KG1 (cell line): ENCODE data around the gene HCFC1.

Experiments used
- DNase-seq: peaks from one replicate; lab custom pipeline; 2025; lab: John Stamatoyannopoulos, UW

Gene HCFC1

GRCh38 chrX:153938226-153938786, 33.3 kb downstream of the HCFC1 start:
- no peak for DNase-seq

GRCh38 chrX:153937056-153937455, 34.6 kb downstream of the HCFC1 start:
- DNase-seq = no peak

- DNase-seq = no peak
Measured at GRCh38 chrX:153935326-153935851, 36.2 kb downstream of the HCFC1 start.

- no peak for DNase-seq
Measured at GRCh38 chrX:153934762-153935325, 36.8 kb downstream of the HCFC1 start, which contains the start of gene NAA10. NAA10 (minus strand) TSS chrX:153935037; CDS start chrX:153934904, 133 bp downstream.

GRCh38 chrX:153934148-153934761, 37.4 kb downstream of the HCFC1 start:
- DNase-seq = no peak

GRCh38 chrX:153933748-153934147, 37.9 kb downstream of the HCFC1 start:
- no peak for DNase-seq

- no peak for DNase-seq
Measured at GRCh38 chrX:153932220-153932915, 39.2 kb downstream of the HCFC1 start.

GRCh38 chrX:153931748-153932147, 39.9 kb downstream of the HCFC1 start:
- DNase-seq = no peak

GRCh38 chrX:153931151-153931550, 40.5 kb downstream of the HCFC1 start:
- DNase-seq = no peak

GRCh38 chrX:153930011-153930910, 41.4 kb downstream of the HCFC1 start:
- no peak for DNase-seq

- no peak for DNase-seq
Measured at GRCh38 chrX:153929576-153929975, 42.0 kb downstream of the HCFC1 start.

- DNase-seq = no peak
Measured at GRCh38 chrX:153928846-153929245, 42.8 kb downstream of the HCFC1 start.

- peak; percentile 80 for DNase-seq
Measured at GRCh38 chrX:153927922-153928760, 43.5 kb downstream of the HCFC1 start.

- no peak for DNase-seq
Measured at GRCh38 chrX:153927672-153927921, 44.0 kb downstream of the HCFC1 start.

- DNase-seq = peak; percentile 31
Measured at GRCh38 chrX:153926858-153927671, 44.6 kb downstream of the HCFC1 start.

- peak; percentile 67 for DNase-seq
Measured at GRCh38 chrX:153926552-153926857, 45.1 kb downstream of the HCFC1 start.

- DNase-seq = no peak
Measured at GRCh38 chrX:153925739-153926551, 45.7 kb downstream of the HCFC1 start, which contains the start of gene ARHGAP4. ARHGAP4 (minus strand) TSS chrX:153926264; CDS start chrX:153926202, 62 bp downstream.

- no peak for DNase-seq
Measured at GRCh38 chrX:153925387-153925738, 46.3 kb downstream of the HCFC1 start.

GRCh38 chrX:153924149-153924861, 47.3 kb downstream of the HCFC1 start:
- no peak for DNase-seq
